Endothelial cell (in vitro differentiated cells): ENCODE results near the gene ELL3. TPM values are rescaled to one million over a fixed set of nuclear protein-coding genes. Genes with fewer than 3 reads are reported as not detected.
"Not testable (repeated sequence)": the region's sequence is repeated elsewhere in the genome, so short reads cannot be mapped to it uniquely, and the experiment has no call there.

ENCODE experiments used
- DNase-seq: peaks from one replicate; pipeline ENCODE4 v3.0.0; 2021; ENCODE audit warnings: low spot score
- H3K27ac Mint-ChIP-seq: one replicate; pipeline ENCODE4 v1.8.0; 2021; ENCODE audit warnings: mixed read lengths, inconsistent platforms; ENCODE audit not compliant: unreplicated experiment
- H3K27me3 Mint-ChIP-seq: one replicate; pipeline ENCODE4 v1.8.0; 2021; ENCODE audit warnings: mild to moderate bottlenecking, moderate library complexity, mixed read lengths, inconsistent platforms; ENCODE audit not compliant: unreplicated experiment
- H3K36me3 Mint-ChIP-seq: one replicate; pipeline ENCODE4 v1.8.0; 2021; ENCODE audit warnings: mild to moderate bottlenecking, low read depth, mixed read lengths, inconsistent platforms; ENCODE audit not compliant: unreplicated experiment
- H3K4me1 Mint-ChIP-seq: one replicate; pipeline ENCODE4 v1.8.0; 2021; ENCODE audit warnings: mild to moderate bottlenecking, mixed read lengths, inconsistent platforms; ENCODE audit not compliant: unreplicated experiment
- H3K4me3 Mint-ChIP-seq: one replicate; pipeline ENCODE4 v1.8.0; 2021; ENCODE audit warnings: mild to moderate bottlenecking, mixed read lengths, inconsistent platforms; ENCODE audit not compliant: unreplicated experiment
- H3K9me3 Mint-ChIP-seq: one replicate; pipeline ENCODE4 v1.8.0; 2021; ENCODE audit warnings: mixed read lengths, inconsistent platforms; ENCODE audit not compliant: unreplicated experiment
- total RNA-seq: library from RNA; stranded (reverse); fragmentation: NEBNext Ultra II Directional; extraction: Animal tissue kit (Norgen Biotek cat#: 25700); gene quantifications from one replicate; pipeline ENCODE4 v1.2.1, GENCODE V29; 2021; ENCODE audit not compliant: unreplicated experiment
- TF ChIP-seq, protein P1 (sequence below): fragments of 200-600 bp; sonication (generic); IDR thresholded peaks from one replicate; pipeline ENCODE4 v1.5.0; 2021; ENCODE audit warnings: antibody characterized with exemption; ENCODE audit not compliant: unreplicated experiment

ELL3 gene
- total RNA-seq, 1 donor from 2014 or later, result 1.9 TPM

DNA sequence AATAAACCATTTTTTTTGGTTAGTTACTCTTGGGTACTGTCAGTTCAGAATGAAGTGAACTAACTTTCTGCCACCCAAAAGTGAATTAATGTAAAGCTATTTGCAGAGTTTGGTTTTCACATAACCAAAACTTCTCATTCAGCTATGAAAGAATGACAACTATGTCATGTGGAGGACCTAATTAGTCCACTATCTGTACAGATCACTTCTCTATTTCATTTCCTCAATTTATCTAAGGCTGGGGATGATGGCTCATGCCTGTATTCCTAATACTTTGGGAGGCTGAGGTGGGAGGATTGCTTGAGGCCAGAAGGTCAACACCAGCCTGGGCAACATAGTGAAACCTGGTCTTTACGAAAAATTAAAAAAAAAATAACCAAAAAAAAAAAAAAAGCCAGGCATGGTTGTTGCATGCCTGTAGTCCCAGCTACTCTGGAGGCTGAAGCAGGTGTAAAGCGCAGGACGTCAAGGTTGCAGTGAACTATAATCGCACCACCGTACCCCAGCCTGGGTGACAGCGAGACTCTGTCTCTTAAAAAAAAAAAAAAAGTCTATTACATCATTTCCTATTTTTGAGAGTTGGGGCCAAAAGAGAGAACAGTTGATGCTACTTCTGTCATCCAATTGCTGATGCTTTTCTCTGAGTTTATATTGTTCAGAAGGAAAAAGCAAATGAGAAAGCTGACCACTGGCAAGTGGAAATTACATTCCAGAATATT is 32.4 kb upstream of the ELL3 start:
- no peak overlapping the region for H3K4me3 Mint-ChIP-seq
- TF ChIP-seq, protein P1, sequence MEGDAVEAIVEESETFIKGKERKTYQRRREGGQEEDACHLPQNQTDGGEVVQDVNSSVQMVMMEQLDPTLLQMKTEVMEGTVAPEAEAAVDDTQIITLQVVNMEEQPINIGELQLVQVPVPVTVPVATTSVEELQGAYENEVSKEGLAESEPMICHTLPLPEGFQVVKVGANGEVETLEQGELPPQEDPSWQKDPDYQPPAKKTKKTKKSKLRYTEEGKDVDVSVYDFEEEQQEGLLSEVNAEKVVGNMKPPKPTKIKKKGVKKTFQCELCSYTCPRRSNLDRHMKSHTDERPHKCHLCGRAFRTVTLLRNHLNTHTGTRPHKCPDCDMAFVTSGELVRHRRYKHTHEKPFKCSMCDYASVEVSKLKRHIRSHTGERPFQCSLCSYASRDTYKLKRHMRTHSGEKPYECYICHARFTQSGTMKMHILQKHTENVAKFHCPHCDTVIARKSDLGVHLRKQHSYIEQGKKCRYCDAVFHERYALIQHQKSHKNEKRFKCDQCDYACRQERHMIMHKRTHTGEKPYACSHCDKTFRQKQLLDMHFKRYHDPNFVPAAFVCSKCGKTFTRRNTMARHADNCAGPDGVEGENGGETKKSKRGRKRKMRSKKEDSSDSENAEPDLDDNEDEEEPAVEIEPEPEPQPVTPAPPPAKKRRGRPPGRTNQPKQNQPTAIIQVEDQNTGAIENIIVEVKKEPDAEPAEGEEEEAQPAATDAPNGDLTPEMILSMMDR, result no peak
- H3K9me3 Mint-ChIP-seq, result no peaks in the 10 kb centered on the region
- no peaks in the 10 kb centered on the region for H3K4me1 Mint-ChIP-seq
- DNase-seq, result no peak
- no peak overlapping the region for H3K27ac Mint-ChIP-seq
- peaks cover 2% of the 10 kb centered on the region for H3K27me3 Mint-ChIP-seq
- H3K36me3 Mint-ChIP-seq, result peaks cover 41% of the 10 kb centered on the region

DNA sequence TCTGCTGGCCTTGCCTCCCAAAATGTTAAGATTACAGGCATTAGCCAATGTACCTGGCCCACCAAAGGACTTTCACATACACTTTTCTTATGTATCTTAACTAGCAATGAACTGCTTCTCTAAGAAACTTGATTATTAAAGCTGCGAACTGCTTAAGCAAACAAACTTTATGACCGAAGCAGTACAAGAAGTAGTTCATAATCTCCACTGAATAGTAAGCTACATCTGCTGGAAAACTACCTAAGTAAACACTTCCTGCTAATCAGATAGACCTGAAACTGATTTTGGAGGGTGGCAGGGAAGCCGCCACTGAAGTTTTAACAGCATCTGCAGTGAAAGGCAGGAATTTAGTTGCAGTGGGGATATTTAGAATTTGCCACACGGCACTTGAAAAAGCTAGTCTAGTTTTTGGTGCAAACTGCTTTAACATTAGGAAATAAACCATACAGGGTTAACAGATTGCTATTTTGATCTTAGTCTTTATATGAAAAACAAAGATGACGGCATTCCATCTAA is 31.7 kb upstream of the ELL3 start:
- Mint-ChIP-seq H3K27me3 (no peaks in the 10 kb centered on the region), H3K9me3 (no peaks in the 10 kb centered on the region), H3K36me3 (peaks cover 42% of the 10 kb centered on the region), H3K4me1 (no peaks in the 10 kb centered on the region), H3K27ac (no peak overlapping the region), H3K4me3 (no peak overlapping the region)
- TF ChIP-seq, protein P1, result no peak
- DNase-seq, result no peak

DNA sequence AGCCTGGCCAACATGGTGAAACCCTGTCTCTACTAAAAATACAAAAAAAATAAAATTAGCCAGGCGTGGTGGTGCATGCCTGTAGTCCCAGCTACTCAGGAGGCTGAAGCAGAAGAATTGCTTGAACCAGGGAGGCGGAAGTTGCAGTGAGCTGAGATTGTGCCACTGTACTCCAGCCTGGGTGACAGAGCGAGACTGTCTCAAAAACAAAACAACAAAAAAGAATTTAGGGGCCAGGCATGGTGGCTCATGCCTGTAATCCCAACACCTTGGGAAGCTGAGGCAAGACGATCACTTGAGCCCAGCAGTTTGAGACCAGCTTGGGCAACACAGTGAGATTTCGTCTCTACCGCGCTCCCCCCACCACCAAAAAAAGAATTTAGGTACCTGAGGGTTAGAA is 25.9 kb upstream of the ELL3 start:
- H3K27ac Mint-ChIP-seq, H3K27me3 Mint-ChIP-seq, DNase-seq, H3K9me3 Mint-ChIP-seq, H3K4me3 Mint-ChIP-seq: not testable (repeated sequence)
- H3K4me1 Mint-ChIP-seq, result peaks cover 21% of the 10 kb centered on the region
- peaks cover 44% of the 10 kb centered on the region for H3K36me3 Mint-ChIP-seq

DNA sequence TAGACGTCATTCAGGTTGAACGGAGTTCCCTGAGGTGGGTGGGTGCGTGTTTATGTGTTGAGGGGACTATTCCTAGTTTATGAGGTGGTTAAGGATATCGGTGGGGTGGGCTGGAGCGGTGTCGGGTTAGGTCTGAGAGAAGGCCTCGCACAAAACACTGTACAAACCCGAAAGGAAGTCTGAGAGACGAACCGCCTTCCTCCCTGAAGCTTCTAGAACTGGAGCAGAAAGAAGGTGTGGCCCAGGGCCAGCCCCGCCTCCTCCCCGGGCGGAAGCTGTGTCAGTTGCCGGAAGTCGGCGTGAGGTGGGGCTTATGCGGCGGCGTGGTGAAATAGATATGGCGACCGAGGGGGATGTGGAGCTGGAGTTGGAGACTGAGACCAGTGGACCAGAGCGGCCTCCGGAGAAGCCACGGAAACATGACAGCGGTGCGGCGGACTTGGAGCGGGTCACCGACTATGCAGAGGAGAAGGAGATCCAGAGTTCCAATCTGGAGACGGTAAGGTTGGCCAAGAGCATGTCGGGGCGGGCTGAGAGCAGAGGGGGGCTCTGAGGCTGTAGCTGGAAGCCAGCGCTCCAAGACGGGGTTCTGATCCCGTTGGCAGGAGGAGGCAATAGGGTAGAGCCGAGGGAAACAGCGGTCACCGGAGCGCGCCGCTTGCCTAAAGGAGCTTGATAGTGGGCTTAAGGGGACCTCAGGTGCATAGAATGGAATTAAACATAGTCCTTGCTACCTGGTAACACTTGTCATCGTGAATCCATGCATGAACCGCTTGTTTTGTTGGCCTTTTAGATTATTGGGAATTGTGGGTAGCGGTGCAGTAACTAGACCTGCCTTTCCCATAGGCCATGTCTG is 23.7 kb upstream of the ELL3 start, which contains the start of gene HYPK:
Gene HYPK (plus strand): TSS at position 314 of the 856 bp plus-strand sequence. CDS start 24 bp downstream, at position 338.
- Mint-ChIP-seq H3K4me1 (peaks cover 26% of the 10 kb centered on the region), H3K27me3 (peaks cover 11% of the 10 kb centered on the region), H3K36me3 (peaks cover 48% of the 10 kb centered on the region)

DNA sequence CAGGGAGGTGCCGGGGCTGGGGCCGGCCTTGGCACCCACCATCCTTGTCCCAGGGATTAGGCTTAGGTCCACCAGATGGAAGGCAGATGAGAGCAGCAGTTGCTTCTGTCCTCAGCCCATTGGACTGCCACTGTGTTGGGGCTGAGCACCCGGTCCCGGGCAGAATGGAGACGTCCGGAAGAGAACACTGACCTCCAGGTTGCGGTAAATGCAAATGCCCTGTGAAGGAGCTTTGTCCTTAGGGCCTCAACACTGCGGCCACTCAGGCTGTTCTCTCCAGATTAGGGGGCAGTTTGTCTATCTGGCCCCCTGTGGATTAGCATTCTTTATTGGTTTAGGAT is 23.1 kb upstream of the ELL3 start, which contains the start of gene SERINC4:
Gene SERINC4 (minus strand): TSS at position 276 of the 341 bp plus-strand sequence. CDS start 234 bp downstream, at position 42.
- Mint-ChIP-seq H3K27me3 (peaks cover 11% of the 10 kb centered on the region), H3K36me3 (peaks cover 50% of the 10 kb centered on the region), H3K4me1 (peaks cover 32% of the 10 kb centered on the region), H3K27ac (peak within 1 kb of the TSS; percentile 96), H3K4me3 (peak within 1 kb of the TSS; percentile 100), H3K9me3 (no peaks in the 10 kb centered on the region)
- TF ChIP-seq, protein P1, result no peak
- no peak for DNase-seq

More for the DNA sequence above, 23.7 kb upstream of the ELL3 start, which contains the start of gene HYPK:
- TF ChIP-seq, protein P1, result no peak
- H3K4me3 Mint-ChIP-seq, result peak within 1 kb of the TSS; percentile 100
- no peaks in the 10 kb centered on the region for H3K9me3 Mint-ChIP-seq
- peak; percentile 86 for DNase-seq
- H3K27ac Mint-ChIP-seq, result peak within 1 kb of the TSS; percentile 96
